H1 (cell line): ENCODE data around the gene PRRT1. TPM values are rescaled to one million over a fixed set of nuclear protein-coding genes. Genes with fewer than 3 reads are reported as not detected.

Source experiments
- ASH2L ChIP-seq: fragments of 200-600, 300-600 bp; sonication (generic); IDR thresholded peaks from one replicate; pipeline ENCODE4 v1.7.1; 2017; ENCODE audit warnings: low read length
- JUND ChIP-seq: IDR thresholded peaks from 2 replicates; pipeline ENCODE4 v1.6.1; 2011; ENCODE audit warnings: mild to moderate bottlenecking, improper control_type of control experiment, low read length
- RAD21 ChIP-seq, 2 experiments: IDR thresholded peaks in 1 of 2; conservative IDR thresholded peaks in 1 of 2; 2 replicates each; pipeline ENCODE4 v1.6.1; 2011; ENCODE audit warnings: low read depth in 2 of 2, low read length in 2 of 2, improper control_type of control experiment in 1 of 2, inconsistent platforms in 1 of 2, mild to moderate bottlenecking in 1 of 2, moderate library complexity in 1 of 2
- SAP30 ChIP-seq: fragments of 300-600 bp; sonication (generic); IDR thresholded peaks from 2 replicates; pipeline ENCODE4 v1.7.1; 2012; ENCODE audit warnings: low read length, moderate library complexity, mild to moderate bottlenecking, inconsistent platforms; ENCODE audit not compliant: insufficient read depth, insufficient replicate concordance
- polyA plus RNA-seq, 7 experiments: library from polyadenylated mRNA; depleted of rRNA in 3 of 7; stranded (reverse) in 5 of 7; unstranded in 2 of 7; fragments of >200 nt in 5 of 7; fragments of 200-250 nt in 2 of 7; gene quantifications; 1 replicate in 5 of 7; 2 replicates in 1 of 7; 4 replicates in 1 of 7; pipeline versions ENCODE4 v1.2.1 to v1.2.3, GENCODE V29; 2011 to 2013; ENCODE audit warnings: missing spikeins in 2 of 7, mixed read lengths in 2 of 7
- total RNA-seq: library from RNA; stranded (reverse); fragmentation: NEBNext Ultra II Directional; extraction: Animal tissue kit (Norgen Biotek cat#: 25700); gene quantifications from 2 replicates; pipeline ENCODE4 v1.2.1, GENCODE V29; 2021

PRRT1 gene
- total and polyA plus RNA-seq, 2 of the 8 experiments (the other 6 are each of a cell fraction or from before 2014, with no cell fraction given), result 0.71 to 2.8 TPM

DNA sequence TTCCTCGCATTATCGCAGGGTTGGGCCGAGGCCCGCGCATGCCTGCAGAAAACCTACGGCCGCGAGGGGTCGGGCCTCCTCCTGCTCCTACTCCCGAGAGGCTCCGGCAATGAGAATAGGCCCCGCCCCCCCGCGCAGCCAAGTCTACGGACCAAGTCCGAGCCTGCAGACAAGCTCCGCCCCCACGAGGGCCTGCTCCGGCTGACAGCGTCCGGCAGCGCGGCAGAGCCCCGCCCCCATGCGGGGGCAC is 43.8 kb upstream of the PRRT1 start (continued):
- no peak for TF ChIP-seq ASH2L
- TF ChIP-seq RAD21 (IDR thresholded peaks at IDR 0.05 in 1 of 2, conservative IDR thresholded peaks at IDR 0.05 in 1 of 2; ENCODE audit: low read depth in 2 of 2, low read length in 2 of 2), result peak in 1 of 2 experiments; percentile 37; a peak in 2 of 4 replicates
- TF ChIP-seq SAP30, result no peak
- no peak for TF ChIP-seq JUND
